ENCODE data around the gene PALS1.

GRCh38 chr14:67265131-67265530 lies 23.9 kb downstream of the PALS1 start:
- no peak for TF ChIP-seq CTCF (IDR thresholded peaks at IDR 0.05; ENCODE audit: low read length)
- TF ChIP-seq EZH2 (optimal IDR thresholded peaks at IDR 0.05; ENCODE audit: low read depth, low read length) = no peak
